Testis (tissue), 3 donors: ENCODE measurements around the gene SETD1A. TPM values are rescaled to one million over a fixed set of nuclear protein-coding genes. Genes with fewer than 3 reads are reported as not detected.

Experiments
- DNase-seq: peaks from one replicate; pipeline ENCODE4 v3.0.0-alpha.2; 2019
- H3K27ac ChIP-seq, 2 donors: fragments of 200-600 bp; sonication (generic); one replicate each; pipeline ENCODE4 v1.5.1; 2019
- H3K27me3 ChIP-seq: fragments of 200-600 bp; sonication (generic); one replicate; pipeline ENCODE4 v1.5.1; 2019
- H3K36me3 ChIP-seq: fragments of 200-600 bp; sonication (generic); one replicate; pipeline ENCODE4 v1.5.1; 2017; ENCODE audit warnings: low read depth; ENCODE audit errors: missing control alignments
- H3K4me1 ChIP-seq: fragments of 200-600 bp; sonication (generic); one replicate; pipeline ENCODE4 v1.5.1; 2019
- H3K4me3 ChIP-seq, 2 donors: fragments of 200-600 bp; sonication (generic); one replicate each; pipeline ENCODE4 v1.5.1; 2017 to 2019
- H3K9me3 ChIP-seq: fragments of 200-600 bp; sonication (generic); one replicate; pipeline ENCODE4 v1.5.1; 2017
- POLR2A ChIP-seq: fragments of 450-650 bp; IDR thresholded peaks from one replicate; pipeline ENCODE4 v1.6.1; 2017; ENCODE audit warnings: antibody characterized with exemption, mild to moderate bottlenecking, moderate library complexity
- WGBS, 2 donors: methylation state at CpG; one replicate each; pipeline ENCODE4 v1.1.5; 2018; 5-methylcytosine and 5-hydroxymethylcytosine counted together
- intact Hi-C: fragments of 100-400 bp; cut with DNase I; formaldehyde crosslinking; loops from one replicate; pipeline ENCODE4 v1.15.1; 2023; ENCODE audit warnings: low total_unique reads
- polyA plus RNA-seq: library from polyadenylated mRNA; stranded (reverse); fragments of 350-450 nt; fragmentation: Illumina TruSeq; extraction: RNeasy Lipid Tissue Mini Kit (QIAGEN cat#74804); gene quantifications from one replicate; pipeline ENCODE4 v1.2.3, GENCODE V29; 2014; ENCODE audit warnings: low read depth, low replicate concordance; ENCODE audit not compliant: insufficient read depth
- total RNA-seq, 2 donors: library from RNA; depleted of rRNA; stranded (reverse); fragments of >200 nt; gene quantifications; one replicate each; pipeline ENCODE4 v1.2.3, GENCODE V29; 2016
- TF ChIP-seq, protein P1 (sequence below), 3 experiments: fragments of 450-650 bp in 2 of 3; fragments of 200-600 bp in 1 of 3; sonication (generic) in 1 of 3; IDR thresholded peaks; one replicate each; pipeline ENCODE4 v1.5.1; 2016 to 2019; ENCODE audit warnings: antibody characterized with exemption in 3 of 3, mild to moderate bottlenecking in 2 of 3, moderate library complexity in 1 of 3

Gene SETD1A
- total and polyA plus RNA-seq, 3 donors from 2014 or later, result 41.4 to 45.8 (median 45.7) TPM

DNA sequence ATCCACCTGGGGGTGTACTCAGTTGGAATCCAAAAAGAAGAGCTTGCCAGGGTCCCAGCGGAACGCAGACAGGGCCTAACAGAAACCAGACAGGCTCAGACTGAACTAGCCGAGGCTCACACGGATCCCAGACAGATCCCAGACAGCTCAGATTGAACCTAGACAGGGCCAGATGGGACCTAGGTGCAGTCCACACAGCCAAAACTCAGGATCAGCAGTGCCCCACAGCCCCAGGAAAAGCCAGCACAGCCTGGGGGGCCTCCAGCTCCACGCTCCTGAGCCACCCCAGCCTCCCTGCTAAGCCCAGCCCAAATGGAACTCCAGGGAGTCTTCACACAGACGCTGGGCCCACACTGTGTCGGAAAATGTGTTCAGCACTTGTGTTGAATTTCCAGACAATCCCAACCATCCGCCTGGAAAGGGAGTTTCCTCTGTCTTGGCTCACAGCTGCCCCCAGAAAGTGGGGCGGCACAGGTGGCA lies 45.3 kb downstream of the SETD1A start:
- no peak overlapping the region for H3K4me3 ChIP-seq
- 63 to 68% methylated on average over 7 to 9 of the region's 9 CpGs for WGBS, 2 donors
- no peak for TF ChIP-seq POLR2A
- TF ChIP-seq, protein P1, sequence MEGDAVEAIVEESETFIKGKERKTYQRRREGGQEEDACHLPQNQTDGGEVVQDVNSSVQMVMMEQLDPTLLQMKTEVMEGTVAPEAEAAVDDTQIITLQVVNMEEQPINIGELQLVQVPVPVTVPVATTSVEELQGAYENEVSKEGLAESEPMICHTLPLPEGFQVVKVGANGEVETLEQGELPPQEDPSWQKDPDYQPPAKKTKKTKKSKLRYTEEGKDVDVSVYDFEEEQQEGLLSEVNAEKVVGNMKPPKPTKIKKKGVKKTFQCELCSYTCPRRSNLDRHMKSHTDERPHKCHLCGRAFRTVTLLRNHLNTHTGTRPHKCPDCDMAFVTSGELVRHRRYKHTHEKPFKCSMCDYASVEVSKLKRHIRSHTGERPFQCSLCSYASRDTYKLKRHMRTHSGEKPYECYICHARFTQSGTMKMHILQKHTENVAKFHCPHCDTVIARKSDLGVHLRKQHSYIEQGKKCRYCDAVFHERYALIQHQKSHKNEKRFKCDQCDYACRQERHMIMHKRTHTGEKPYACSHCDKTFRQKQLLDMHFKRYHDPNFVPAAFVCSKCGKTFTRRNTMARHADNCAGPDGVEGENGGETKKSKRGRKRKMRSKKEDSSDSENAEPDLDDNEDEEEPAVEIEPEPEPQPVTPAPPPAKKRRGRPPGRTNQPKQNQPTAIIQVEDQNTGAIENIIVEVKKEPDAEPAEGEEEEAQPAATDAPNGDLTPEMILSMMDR (IDR thresholded peaks at IDR 0.05), result no peak
- H3K27ac ChIP-seq, result no peak overlapping the region
- no peaks in the 10 kb centered on the region for H3K9me3 ChIP-seq
- no peaks in the 10 kb centered on the region for H3K27me3 ChIP-seq
- peaks cover 22% of the 10 kb centered on the region for H3K4me1 ChIP-seq
- no peaks in the 10 kb centered on the region for H3K36me3 ChIP-seq
- DNase-seq, result no peak
- intact Hi-C loops, result no loop called here

DNA sequence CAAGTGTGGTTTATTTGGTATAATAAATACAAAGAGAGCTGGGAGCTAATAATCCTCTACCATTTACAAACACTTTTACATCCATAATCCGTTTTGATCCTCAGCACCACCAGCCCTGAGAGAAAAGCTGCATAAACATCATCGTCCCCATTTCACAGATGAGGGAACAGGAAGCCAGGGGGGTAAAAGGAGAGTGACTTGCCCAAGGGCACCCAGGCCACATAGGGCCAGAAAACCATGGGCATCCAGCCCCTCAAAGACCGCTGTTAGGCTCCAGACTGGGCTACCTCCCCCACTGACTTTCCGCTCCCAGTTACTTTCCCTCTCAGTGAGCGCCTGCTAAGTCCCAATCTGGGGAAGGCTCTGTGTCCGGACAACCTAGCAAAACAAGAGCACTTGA lies 46.2 kb downstream of the SETD1A start:
- TF ChIP-seq POLR2A, result no peak
- TF ChIP-seq, protein P1 (IDR thresholded peaks at IDR 0.05), result no peak
- Histone ChIP-seq H3K27ac (no peak overlapping the region), H3K36me3 (no peaks in the 10 kb centered on the region), H3K4me3 (no peak overlapping the region), H3K27me3 (no peaks in the 10 kb centered on the region), H3K4me1 (peaks cover 15% of the 10 kb centered on the region), H3K9me3 (no peaks in the 10 kb centered on the region)
- no peak for DNase-seq
- intact Hi-C loops, result no loop called here
- 94% methylated on average over 6 of the region's 6 CpGs for WGBS, 2 donors

DNA sequence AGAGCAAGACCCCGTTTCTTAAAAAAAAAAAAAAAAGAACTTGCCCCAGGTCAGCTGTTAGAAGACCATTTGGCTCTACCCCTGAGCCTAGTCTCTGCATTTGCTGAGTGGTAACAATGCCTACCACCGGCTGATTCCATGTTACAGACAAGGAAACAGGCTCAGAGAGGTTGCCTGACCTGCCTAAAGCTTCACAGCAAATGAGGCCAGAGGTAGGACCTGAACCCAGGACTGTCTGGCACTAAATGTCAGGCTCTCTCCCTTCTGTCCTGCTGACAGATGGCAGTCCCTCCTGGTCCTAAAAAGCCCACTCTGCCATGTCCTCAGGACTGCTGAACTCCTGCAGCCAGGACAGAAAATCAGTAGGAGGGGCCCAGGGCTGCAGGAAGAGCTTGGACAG lies 47.1 kb downstream of the SETD1A start:
- no peaks in the 10 kb centered on the region for H3K36me3 ChIP-seq

DNA sequence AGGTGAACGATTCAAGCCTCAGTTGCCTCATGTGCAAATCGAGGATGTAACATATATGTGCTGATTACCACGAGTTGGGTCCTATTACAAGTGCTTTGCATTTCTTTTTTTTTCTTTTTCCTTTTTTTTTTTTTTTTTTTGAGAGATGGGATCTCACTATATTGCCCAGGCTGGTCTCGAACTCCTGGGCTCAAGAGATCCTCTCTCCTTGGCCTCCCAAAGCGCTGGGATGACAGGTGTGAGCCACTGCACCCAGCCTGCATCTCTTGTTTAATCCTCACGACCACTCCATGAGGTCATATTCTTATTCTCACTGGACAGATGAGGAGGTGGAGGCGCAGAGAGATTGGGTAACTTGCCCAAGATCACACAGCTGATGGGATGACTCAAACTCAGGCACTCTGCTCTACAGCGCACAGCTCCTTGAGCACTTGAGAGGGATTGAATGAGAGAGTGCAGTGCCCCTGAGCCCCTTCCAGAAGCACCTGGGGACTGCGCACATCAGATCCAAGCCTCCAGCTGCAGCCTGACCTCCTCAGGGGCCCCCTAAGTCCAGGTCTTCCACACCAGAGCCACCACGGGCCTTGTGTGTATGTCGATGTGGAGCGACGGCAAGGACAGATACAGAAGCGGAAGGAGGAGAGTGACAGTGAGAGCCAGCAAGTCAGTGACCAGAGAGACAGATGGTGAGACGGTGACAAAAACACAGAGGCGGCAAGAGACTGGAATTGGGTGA lies 48.0 kb downstream of the SETD1A start:
- Histone ChIP-seq H3K4me3 (no peak overlapping the region), H3K27me3 (no peaks in the 10 kb centered on the region), H3K27ac (no peak overlapping the region), H3K36me3 (no peaks in the 10 kb centered on the region), H3K9me3 (no peaks in the 10 kb centered on the region), H3K4me1 (peaks cover 8% of the 10 kb centered on the region)
- DNase-seq, result no peak
- TF ChIP-seq, protein P1 (IDR thresholded peaks at IDR 0.05), result no peak
- TF ChIP-seq POLR2A, result no peak
- intact Hi-C loops, result no loop called here
- 80 to 88% methylated on average over 14 to 16 of the region's 16 CpGs for WGBS, 2 donors

More for the DNA sequence above, 47.1 kb downstream of the SETD1A start:
- Histone ChIP-seq H3K4me3 (no peak overlapping the region), H3K4me1 (peaks cover 8% of the 10 kb centered on the region), H3K27me3 (no peaks in the 10 kb centered on the region), H3K9me3 (no peaks in the 10 kb centered on the region), H3K27ac (no peak overlapping the region)
- DNase-seq, result no peak
- intact Hi-C loops, result no loop called here
- no peak for TF ChIP-seq POLR2A
- TF ChIP-seq, protein P1 (IDR thresholded peaks at IDR 0.05), result no peak
- 81 to 87% methylated on average over 2 of the region's 2 CpGs for WGBS, 2 donors

DNA sequence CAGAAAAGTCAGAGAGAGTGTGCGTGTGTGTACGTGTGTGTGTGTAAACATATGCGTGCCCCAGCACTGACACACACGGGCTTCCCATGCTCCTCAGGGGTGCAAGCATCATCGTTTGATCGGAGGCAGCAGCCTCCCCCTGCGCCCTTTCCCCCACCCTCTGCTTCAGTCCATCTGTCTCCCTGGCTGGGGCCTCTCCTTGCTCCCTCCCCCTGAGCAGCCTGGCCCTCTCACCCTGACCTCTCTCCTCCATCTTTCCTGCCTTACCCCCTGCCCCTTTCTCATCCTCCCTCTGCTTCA lies 48.5 kb downstream of the SETD1A start:
- no peak for TF ChIP-seq POLR2A
- TF ChIP-seq, protein P1 (IDR thresholded peaks at IDR 0.05), result no peak
- no peak for DNase-seq
- Histone ChIP-seq H3K27me3 (no peaks in the 10 kb centered on the region), H3K9me3 (no peaks in the 10 kb centered on the region), H3K4me3 (no peak overlapping the region), H3K27ac (no peak overlapping the region), H3K36me3 (no peaks in the 10 kb centered on the region), H3K4me1 (peaks cover 8% of the 10 kb centered on the region)
- intact Hi-C loops, result no loop called here
- WGBS, 2 donors, result 59 to 61% methylated on average over 7 of the region's 7 CpGs
